HG03457 (cell line): ENCODE results near the gene SSTR3.

Experiments used
- ATAC-seq: cut with Tn5 transposase; IDR thresholded peaks from one replicate; pipeline ENCODE4 v1.9.1; 2021; ENCODE audit warnings: moderate number of reproducible peaks; ENCODE audit not compliant: unreplicated experiment

The SSTR3 gene

DNA sequence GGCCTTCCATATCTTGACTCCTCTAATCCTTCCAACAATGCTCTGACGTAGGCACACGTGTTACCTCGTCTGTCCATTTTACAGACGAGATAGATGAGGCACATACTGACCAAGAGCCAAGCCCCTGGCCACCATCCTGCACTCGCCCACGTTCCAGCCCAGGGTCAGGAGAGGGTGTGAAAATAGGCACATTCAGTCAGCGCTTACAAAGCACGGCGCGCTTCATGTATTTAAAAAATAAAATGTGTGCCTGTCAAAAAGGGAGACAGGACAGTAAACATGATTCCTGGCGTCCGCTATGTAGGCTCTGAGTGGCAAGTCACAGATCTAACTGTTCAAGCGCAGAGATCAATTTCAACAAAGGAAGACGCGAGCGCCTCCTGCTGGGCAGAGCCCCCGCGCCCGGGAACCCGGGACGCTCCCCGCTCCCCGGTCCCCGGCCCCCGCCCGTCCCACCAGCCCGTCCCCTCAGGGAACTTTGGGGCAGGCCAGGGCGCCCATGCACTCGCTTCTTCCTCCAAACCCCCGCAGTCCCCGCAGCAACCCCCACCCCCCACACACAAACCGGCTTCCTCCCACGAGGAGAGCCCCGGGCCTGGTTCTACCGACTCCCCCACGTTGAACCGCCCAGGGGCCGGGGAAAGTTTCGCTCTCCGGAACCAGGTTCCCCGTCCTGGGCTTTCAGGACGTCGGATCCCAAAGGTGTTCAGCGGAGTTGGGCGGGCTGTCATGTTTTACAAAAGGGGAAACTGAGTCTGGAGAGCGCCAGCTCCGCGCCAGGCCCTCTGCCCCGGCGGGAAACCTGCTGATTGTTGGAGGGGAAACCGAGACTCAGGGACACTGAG lies 13.8 kb downstream of the SSTR3 start:
- ATAC-seq = no peak

GRCh38 chr22:37197451-37198257 lies 14.6 kb downstream of the SSTR3 start:
- no peak for ATAC-seq

GRCh38 chr22:37196539-37197450 lies 15.5 kb downstream of the SSTR3 start:
- ATAC-seq = no peak

DNA sequence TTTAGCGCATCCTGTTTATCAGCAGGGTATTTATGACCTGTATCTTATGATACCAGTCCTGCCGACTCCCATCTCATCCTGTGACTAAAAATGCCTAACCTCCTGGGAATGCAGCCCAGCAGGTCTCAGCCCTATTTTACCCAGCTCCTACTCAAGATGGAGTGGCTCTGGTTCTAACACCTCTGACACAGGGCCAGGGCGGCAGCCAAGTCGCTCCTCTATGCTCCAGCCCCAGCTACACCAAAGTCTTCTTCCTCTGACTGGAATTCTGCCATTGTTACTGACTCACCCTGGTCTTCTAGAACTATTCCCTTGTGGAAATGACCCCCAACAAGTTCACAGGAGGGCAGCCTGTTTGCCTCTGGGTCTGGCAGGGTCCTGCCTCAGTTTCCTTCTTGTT lies 16.4 kb downstream of the SSTR3 start:
- no peak for ATAC-seq

DNA sequence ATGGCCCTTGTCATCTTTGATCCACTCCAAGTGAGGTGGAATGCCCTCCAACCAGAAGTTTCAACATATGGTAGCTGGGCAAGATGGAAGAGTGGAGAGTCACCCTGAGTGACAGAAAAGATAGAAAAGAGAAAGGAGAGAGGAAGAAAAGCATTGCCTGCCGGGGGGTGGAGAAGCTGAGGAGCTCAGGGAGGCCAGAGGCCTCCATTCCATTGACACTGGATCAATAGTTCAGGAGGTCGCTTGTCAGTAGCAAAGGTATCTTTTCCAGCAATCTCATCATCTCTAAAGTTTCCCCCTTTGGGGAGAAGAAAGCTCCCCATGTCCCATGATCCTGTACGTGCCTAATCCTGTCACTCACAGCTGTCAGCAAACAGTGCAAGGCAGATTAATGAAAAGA lies 17.5 kb downstream of the SSTR3 start:
- ATAC-seq = no peak

GRCh38 chr22:37193629-37194191 lies 18.6 kb downstream of the SSTR3 start:
- ATAC-seq = no peak

- no peak for ATAC-seq
These were observed 19.5 kb downstream of the SSTR3 start for GRCh38 chr22:37192741-37193140.

DNA sequence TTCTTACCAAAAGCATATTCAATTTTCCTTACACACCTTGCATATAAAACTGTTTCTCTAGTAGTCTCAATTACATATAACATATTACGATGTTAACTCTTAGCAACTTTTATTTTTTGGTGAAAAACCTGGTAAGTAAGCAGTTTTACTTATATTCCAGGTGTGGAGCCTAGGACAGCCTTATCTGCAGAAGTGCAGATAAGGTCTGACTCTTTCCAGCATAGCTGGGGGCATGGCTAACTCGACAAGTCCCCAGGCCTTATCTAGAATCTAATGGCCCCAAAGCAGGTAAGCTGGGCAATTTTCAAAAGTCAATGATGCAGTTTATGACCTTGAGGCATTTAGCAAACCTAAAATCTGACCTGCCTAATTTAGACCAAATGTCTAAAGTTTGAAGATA lies 20.1 kb downstream of the SSTR3 start:
- no peak for ATAC-seq

GRCh38 chr22:37190262-37190780 lies 22.0 kb downstream of the SSTR3 start:
- no peak for ATAC-seq

GRCh38 chr22:37188901-37189466 lies 23.3 kb downstream of the SSTR3 start:
- ATAC-seq = no peak

- no peak for ATAC-seq
These were observed 24.2 kb downstream of the SSTR3 start, which contains the start of gene C1QTNF6 for GRCh38 chr22:37187891-37188761. TSS of gene C1QTNF6 (minus strand) at chr22:37188247. CDS start at chr22:37188213, 34 bp downstream.

DNA sequence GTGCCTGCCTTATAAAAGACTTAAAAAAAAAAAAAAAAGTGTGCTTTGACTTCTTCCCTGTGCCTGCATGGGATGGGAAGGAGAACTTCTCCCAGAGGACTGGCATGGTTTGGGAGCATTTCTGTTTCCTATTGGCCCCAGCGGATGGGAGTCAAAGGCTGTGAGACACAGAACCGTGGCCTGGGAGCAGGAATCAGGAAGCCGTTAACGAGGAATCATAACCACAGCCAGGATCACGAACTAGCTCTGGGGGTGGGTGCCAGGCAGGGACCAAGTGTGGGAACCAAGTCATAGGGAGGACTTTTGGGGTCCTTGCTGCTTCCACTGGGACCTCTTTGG lies 24.8 kb downstream of the SSTR3 start:
- no peak for ATAC-seq

- no peak for ATAC-seq
These were observed 25.2 kb downstream of the SSTR3 start for GRCh38 chr22:37186997-37187522.

DNA sequence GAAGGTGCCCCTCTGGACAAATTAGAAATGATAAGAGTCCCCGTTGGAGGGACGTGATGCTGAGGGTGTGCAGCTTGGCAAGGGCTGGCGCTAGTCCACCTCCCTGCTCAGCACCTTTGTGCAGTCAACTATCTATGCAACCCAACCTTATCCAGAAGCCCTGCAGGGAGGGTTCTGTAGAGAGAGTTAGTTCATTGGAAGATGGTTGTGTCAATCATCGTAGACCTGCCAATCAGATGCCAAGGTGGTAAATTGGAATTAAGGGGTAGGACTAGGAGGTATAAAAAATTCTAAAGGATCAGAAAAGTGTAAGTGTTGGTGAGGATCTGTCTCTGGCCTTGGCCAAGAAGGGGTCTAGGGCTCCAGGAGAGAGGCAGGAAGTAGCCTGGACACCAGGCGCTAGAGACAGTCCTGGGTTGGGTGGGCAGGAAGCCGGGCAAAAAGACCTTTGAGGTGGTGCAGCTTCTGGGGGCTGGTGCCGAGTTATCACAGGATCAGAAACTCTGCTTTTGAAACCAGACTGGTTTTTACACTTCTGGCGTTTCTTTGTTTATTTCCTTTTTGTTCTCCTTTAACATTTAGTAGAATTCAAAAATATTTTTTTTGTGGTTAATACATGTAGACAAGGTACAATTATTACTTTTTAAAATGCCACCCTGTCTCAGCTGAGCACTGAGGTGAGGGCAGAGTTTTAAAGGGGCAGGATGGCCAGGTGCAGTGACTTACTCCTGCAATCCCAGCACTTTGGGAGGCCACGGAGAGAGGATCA lies 25.9 kb downstream of the SSTR3 start:
- ATAC-seq = no peak

DNA sequence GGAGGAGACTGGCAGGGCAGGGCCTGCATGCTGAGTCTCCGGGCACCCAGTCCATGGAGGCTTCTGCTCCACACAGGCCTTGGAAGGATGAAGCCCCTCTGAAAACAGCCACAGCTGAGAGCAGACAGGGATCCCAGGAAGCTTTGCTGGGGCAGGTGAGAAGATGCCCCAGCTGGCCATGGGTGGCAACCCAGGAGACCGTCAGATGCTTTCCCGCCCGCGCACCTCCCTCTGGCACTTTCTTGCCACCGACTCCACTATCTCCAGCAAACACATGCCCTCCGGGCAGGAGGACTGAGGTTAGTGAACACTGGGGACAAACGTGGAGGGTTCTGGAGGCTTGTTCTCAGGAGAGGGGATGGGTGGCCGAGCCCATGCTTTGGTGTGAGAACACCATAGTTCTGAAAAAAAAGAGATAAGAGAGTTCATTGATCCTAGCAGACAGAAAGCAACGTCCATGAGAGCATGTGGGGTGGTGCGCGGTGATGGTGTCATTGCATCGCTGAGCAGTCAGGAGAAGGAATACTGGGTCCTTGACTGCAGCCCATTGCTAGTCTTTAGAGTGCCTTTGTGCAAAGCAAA lies 26.5 kb downstream of the SSTR3 start:
- ATAC-seq = no peak

DNA sequence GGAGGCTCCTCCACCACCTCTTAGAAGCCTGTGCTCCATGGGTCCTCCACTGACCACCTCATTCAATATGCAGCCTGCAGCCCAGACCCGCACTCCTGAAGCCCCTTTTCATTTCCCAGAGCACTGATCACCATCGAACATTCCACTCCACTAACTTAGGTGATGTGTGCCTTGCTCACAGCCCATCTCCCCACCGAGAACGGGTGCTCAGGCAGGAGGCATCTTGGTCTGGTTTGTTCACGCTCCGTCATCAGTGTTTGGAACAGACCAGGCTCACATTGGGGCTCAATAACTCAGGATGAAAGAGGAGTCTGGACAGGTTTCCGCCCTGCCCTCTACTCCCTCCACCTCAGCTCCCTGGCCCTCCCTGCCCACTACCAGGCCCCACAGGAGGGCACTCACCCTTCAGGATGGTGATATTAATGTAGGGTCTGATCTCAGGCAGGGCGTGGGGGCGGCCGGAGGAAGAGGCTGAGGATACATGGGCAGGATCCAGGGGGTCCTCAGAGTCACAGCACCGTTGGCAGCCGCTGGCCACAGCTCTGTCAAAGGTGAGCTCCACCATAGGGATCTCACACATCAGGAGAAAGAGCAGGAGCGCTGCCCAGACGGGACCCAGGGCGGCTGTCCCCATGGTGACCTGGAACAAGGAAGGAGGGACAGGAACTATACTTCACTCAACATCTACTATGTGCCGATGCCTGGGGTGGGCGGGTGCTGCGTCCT lies 27.3 kb downstream of the SSTR3 start:
- no peak for ATAC-seq

GRCh38 chr22:37184380-37184755 lies 27.9 kb downstream of the SSTR3 start:
- no peak for ATAC-seq
